Forelimb muscle (tissue), 1 donor: ENCODE data around the gene ATOH1. TPM values are rescaled to one million over a fixed set of nuclear protein-coding genes. Genes with fewer than 3 reads are reported as not detected.

Experiments used
- DNase-seq: peaks from one replicate; pipeline ENCODE4 v3.0.0-alpha.2; 2013; ENCODE audit warnings: low read depth
- polyA plus RNA-seq: library from polyadenylated mRNA; unstranded; fragments of 120-200 nt; gene quantifications from one replicate; pipeline ENCODE4 v1.2.1, GENCODE V29; 2013; ENCODE audit not compliant: insufficient read length

Gene ATOH1
- polyA plus RNA-seq, 1 donor = not detected

DNA sequence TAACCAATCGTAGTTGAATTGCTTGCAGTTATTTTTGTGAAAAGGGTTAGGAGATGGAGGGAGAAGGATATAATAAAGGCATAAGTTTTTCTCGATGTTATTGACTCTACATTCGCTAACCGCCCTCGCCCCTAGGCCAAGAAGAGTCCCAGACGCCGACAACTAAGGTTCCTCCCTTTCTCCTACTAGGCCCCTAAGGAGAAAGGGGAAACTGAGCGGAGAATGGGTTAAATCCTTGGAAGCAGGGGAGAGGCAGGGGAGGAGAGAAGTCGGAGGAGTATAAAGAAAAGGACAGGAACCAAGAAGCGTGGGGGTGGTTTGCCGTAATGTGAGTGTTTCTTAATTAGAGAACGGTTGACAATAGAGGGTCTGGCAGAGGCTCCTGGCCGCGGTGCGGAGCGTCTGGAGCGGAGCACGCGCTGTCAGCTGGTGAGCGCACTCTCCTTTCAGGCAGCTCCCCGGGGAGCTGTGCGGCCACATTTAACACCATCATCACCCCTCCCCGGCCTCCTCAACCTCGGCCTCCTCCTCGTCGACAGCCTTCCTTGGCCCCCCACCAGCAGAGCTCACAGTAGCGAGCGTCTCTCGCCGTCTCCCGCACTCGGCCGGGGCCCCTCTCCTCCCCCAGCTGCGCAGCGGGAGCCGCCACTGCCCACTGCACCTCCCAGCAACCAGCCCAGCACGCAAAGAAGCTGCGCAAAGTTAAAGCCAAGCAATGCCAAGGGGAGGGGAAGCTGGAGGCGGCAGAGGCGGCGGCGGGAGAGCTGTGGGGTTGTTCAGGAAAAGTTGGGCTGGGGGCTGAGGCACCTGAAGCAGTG is 5.9 kb downstream of the ATOH1 start:
- no peak for DNase-seq

DNA sequence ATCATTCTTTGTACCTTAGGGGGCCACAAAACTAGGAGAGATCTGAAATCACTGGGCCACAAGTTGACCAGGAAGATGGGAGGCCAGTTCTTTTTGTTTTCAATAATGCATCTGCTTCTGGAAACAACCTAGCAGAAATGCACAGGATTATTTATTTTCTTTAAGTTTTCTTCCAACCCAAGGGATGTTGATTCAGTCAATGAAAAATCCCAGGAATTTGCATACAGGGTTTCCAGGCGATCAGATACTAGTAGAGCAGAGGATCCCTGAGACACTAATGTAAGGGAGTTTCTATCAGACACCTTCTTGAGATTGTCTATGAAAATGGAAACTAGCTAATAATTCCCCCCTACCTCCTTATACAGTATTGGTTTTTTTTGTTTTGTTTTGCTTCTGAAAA is 7.4 kb downstream of the ATOH1 start:
- no peak for DNase-seq

DNA sequence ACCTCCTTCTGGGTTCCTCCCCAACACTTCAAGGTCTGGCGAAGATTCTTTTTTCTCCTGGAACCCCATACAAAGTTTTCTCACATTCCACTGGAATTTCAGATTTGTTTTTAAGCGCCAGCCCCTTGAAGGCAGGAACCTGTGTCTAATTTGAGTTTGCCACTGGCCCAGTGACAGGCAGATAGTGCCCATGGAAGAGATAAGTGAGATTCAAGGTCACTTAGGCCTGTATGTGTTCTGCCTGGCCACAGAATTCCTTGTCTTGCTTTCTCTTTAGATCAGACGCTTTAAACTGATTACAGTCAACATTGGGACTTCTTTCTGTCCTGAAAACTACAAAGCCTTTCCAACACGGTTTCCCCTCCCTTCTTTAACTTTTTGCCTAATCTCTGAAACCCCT is 11.2 kb downstream of the ATOH1 start:
- DNase-seq = no peak

DNA sequence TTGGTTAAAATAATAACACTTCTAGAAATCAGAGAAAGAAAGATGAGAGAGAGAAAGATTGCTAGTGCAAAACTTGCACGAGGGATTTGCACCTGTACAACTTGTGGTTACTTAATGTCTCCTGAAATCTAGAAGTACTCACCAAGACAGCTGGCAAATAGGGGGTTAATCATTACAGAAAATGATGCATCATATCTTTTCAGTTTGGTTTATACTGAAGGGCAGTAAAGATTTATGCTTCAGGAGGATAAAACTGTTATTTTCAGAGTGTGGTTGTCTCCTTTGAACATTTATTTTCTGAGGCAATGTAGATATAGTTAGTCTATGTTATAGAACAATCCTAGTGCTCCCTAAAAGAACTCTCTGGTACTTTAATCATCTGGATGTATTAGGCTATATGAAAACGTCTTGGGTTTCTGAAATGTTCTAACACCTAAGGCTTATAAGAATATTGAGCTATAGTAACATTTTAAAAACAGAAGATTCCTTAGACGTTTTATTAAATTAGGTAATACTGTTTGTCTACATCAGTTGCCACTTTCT is 13.3 kb downstream of the ATOH1 start:
- no peak for DNase-seq

DNA sequence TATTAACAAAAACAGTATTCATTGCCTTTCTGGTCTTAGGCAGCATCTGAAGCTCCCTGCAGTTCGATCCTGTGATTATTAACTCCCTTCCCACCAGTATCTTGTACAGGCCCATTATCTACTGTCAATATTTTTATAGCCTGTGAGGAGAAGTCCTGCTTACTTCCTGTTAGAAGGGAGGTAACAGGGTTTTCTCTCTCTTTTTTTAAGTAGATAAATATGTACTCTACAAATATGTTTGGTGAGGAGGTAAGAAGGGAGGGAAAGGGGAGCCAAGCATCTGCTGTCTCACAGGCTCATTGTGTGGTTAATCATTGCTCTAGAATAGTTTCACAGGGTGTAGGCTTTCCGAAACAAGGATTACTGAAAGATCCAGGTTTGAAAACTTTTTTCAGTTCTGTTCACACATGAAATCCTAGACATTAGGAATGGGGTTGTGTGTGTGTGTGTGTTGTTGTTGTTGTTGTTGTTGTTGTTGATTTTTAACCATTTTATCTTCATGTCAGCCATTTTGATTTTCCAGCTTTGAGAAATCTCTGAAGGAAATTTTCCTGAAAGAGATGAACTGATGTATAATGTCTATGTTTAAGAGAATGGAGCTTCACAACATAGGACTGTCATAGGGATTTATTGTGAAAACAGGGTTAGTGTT is 14.2 kb downstream of the ATOH1 start:
- no peak for DNase-seq

DNA sequence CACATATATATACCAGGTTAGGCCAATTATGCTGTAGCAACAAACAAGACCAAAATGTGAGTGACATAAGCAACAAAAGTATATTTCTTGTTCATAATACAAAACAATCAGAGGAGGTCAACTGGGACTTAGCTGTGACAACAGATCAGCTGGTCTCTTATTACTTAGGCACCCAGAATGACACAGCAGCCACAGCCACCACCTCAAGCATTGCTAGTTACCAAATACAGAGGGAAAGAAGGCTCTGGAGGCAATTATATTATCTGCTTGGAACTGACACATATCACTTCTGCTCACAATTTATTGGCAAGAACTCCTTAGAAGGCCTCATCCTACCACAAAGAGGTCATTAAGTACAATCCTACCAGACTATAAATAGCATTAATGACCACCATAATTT is 15.2 kb downstream of the ATOH1 start:
- DNase-seq = no peak

DNA sequence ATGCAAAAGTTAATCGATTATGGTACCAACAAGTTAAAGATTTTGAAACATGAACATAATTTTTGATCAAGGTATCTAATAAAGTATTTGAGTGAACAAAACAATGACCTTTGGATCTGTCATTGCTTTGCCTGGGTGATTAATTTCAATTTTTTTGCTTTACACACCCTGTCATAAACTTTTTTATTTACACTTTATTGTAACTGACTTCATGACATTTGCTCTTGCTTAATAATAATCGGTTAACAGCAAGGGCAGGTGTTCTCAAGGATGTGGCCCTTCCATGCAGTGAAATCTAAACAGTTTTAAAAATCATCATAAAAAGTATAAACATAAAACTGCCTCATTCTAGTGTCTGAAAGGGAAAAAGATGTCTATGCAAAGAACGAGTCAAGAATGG is 24.1 kb downstream of the ATOH1 start:
- no peak for DNase-seq

DNA sequence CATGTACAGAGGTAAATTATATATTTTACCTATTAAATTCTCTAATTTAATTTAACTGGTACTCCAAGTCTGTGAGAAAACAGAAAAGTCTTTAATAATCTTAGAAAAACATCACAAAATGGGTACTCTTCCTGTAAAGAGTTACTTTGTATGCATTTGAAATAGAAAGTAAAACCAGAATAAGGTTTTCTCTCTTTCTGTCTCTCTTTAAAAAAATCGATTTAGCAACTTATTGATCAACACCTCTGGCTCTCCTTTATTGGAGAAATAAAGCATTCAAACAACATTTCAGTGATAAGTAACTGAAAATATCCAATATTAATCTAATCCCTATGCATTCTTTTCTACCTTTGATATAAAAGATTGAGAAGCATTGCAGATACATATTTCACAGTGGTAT is 27.4 kb downstream of the ATOH1 start:
- DNase-seq = no peak

DNA sequence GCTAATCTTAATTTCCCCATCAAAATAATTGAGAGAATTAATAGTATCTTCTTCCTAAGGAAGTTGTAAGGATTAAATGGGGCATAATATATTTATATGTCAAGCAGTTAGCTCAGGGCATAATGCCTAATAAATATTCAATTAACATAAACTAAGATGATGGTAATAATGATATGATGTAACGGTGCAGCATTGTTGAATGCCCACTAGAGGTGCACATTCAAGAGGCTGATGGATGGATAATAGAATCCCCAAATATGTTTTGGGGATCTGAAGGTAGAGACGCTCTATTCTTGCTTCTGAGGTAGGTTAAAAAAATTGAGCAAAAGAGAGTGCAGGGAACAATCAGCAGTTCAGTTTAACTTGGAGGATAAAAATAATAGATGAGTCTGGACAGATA is 37.1 kb downstream of the ATOH1 start:
- DNase-seq = no peak

DNA sequence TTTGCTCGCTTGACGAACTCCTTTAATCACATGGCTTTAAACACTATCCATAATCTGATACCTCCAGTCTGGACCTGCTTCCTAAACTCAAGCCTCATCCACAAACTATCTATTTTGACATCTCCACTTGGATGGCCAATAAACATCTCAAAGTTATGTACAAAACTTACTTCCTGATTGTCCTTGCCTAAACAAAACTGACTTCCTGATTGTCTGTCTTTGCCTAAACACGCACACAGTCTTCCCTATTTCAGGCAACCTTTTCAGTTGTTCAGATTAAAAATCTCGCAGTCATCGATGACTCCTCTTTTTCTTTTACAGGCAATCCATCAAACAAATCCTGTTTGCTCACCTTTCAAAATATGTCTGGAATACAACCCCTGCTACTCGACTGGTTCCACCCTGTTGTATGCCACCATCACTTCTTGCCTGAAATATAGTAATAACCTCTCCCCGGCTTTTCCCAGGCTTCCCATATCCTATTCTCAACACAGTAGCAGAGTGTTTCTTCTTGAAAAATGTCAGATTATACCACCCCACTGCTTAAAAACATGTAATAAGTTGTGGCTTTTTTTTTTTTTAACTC is 39.0 kb downstream of the ATOH1 start:
- DNase-seq = no peak

DNA sequence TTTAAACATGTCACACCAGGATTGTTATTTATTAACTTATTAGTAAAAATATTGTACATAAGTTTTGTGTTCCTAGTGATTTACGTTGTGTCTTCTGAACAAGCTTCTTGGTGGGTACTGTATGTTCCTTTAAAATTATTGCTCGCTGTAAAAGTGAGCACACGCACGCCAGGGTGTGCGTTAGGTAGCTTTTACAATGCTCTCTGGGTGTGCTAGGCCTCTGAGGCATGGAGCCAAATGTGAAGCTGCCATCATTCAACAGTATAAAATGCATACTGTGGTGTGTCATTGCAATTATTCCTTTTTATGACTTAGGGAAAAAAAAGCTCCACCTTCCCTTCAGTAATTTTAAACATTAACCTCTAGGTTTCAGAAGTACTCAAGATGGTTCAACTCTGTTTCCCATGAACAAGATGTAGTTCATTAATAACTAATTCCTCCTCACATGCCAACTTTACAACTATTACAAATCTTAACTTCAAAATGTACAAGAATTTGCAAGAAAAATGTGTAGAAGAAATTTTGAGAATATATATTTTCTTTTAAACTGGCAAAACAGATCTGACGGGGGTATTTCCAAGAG is 42.4 kb downstream of the ATOH1 start:
- no peak for DNase-seq

DNA sequence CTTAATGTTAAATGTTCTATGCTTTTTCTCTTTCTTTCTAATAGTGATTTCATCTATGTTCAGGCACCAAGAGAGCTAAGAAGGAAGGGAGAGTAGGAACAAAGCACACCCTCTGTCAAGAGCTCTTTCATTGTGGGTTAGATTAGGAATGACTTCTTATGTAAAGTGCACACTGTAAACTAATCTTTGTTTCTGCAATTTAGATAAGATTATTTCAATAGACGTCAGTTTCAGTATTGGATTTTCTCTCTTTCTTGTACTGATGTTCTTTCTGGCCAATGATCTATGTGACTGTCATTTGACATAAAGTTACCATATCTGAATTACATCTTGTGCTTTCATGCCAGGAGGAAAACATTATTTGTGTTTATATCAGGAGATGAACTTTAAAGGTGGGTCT is 48.2 kb downstream of the ATOH1 start:
- DNase-seq = no peak

DNA sequence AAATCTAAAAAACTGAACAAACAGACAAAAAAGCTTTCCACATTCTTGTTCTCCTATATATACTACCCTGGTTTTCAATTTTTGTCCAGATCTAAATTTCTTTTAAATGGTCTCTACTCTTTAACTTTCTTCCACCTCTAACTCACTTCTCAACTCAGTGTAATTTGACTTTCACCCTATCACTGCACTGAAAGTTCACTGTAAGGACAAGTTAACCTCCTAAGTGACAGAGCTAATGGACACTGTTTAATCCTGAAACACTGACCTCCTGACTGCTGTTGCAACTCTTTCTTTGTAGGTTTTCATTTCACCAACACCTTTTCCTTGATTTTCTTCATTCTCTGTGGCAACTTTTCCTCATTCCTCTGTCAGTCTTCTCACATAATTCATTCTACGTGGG is 50.0 kb downstream of the ATOH1 start:
- no peak for DNase-seq

DNA sequence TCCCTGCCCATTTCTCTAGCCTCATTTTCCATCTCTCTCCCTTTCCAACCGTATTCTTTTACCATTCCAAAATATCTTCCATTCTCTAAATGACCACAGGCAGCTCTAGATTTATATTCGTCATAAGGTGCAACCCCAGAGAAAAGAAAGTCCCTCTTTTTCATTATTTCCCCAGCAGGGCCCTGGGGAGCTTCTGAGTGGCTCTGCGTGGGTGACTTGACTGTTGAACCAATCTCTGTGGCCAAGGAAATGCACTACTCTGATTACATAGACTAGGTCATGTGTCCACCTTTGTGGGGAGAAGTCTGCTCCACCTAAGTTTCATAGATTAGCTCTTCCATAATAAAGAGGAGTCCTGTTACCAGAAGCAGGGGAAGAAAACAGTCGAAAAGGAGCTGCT is 51.4 kb downstream of the ATOH1 start:
- DNase-seq = no peak
